Neuronal stem cell (in vitro differentiated cells): ENCODE data around the gene ZNF425.

Source experiments
- DNase-seq: peaks from one replicate; pipeline ENCODE4 v3.0.0-alpha.2; 2013; ENCODE audit warnings: low spot score
- H2AFZ ChIP-seq: one replicate; pipeline ENCODE4 v1.6.1; 2013; ENCODE audit warnings: mild to moderate bottlenecking, low read length, inconsistent platforms
- H2AK5ac ChIP-seq: 2 replicates; pipeline ENCODE4 v1.6.1; 2013; ENCODE audit warnings: low read depth, mild to moderate bottlenecking, inconsistent platforms, low read length, moderate library complexity, mixed read lengths
- H2BK120ac ChIP-seq: 2 replicates; pipeline ENCODE4 v1.6.1; 2013; ENCODE audit warnings: low read depth, mild to moderate bottlenecking, inconsistent platforms, low read length, moderate library complexity, mixed read lengths
- H2BK12ac ChIP-seq: one replicate; pipeline ENCODE4 v1.6.1; 2013; ENCODE audit warnings: low read length, inconsistent platforms
- H2BK15ac ChIP-seq: 2 replicates; pipeline ENCODE4 v1.6.1; 2013; ENCODE audit warnings: mild to moderate bottlenecking, low read length, inconsistent platforms, mixed read lengths
- H2BK5ac ChIP-seq: one replicate; pipeline ENCODE4 v1.6.1; 2013; ENCODE audit warnings: inconsistent platforms, mild to moderate bottlenecking, low read length, moderate library complexity
- H3K14ac ChIP-seq: one replicate; pipeline ENCODE4 v1.6.1; 2013; ENCODE audit warnings: low read length, inconsistent platforms
- H3K18ac ChIP-seq: 2 replicates; pipeline ENCODE4 v1.6.1; 2013; ENCODE audit warnings: low read length, inconsistent platforms
- H3K23ac ChIP-seq: 2 replicates; pipeline ENCODE4 v1.6.1; 2013; ENCODE audit warnings: low read depth, mild to moderate bottlenecking, mixed read lengths, low read length, inconsistent platforms; ENCODE audit not compliant: poor library complexity
- H3K27ac ChIP-seq: replicated peaks from 3 replicates; pipeline ENCODE4 v1.5.1; 2013; ENCODE audit warnings: low read length, inconsistent platforms
- H3K27me3 ChIP-seq, 3 experiments: 2 replicates each; pipeline ENCODE4 v1.6.1; 2013; ENCODE audit warnings: low read length in 3 of 3, mild to moderate bottlenecking in 2 of 3, inconsistent platforms in 1 of 3, low read depth in 1 of 3, mixed read lengths in 1 of 3, moderate library complexity in 1 of 3; ENCODE audit not compliant: control insufficient read depth in 3 of 3, insufficient read depth in 3 of 3
- H3K36me3 ChIP-seq, 2 donors: replicated peaks in 1 of 2; 2 replicates each; pipeline ENCODE4 v1.6.1; 2013; ENCODE audit warnings: low read length in 2 of 2; ENCODE audit not compliant: control insufficient read depth in 2 of 2, insufficient read depth in 2 of 2
- H3K4ac ChIP-seq: 2 replicates; pipeline ENCODE4 v1.6.1; 2013; ENCODE audit warnings: inconsistent platforms, mild to moderate bottlenecking, low read length, moderate library complexity
- H3K4me1 ChIP-seq, 2 donors: 1 replicate in 1 of 2; 2 replicates in 1 of 2; pipeline ENCODE4 v1.6.1; 2013; ENCODE audit warnings: low read length in 2 of 2, low read depth in 1 of 2; ENCODE audit not compliant: control insufficient read depth in 2 of 2, insufficient read depth in 1 of 2
- H3K4me2 ChIP-seq: one replicate; pipeline ENCODE4 v1.6.1; 2013; ENCODE audit warnings: mild to moderate bottlenecking, low read length, inconsistent platforms; ENCODE audit not compliant: insufficient read depth, poor library complexity, severe bottlenecking
- H3K4me3 ChIP-seq, 2 donors: 2 replicates each; pipeline ENCODE4 v1.5.1; 2013; ENCODE audit warnings: low read length in 2 of 2, mild to moderate bottlenecking in 2 of 2, inconsistent platforms in 1 of 2, moderate library complexity in 1 of 2
- H3K79me1 ChIP-seq: one replicate; pipeline ENCODE4 v1.6.1; 2013; ENCODE audit warnings: low read depth, mild to moderate bottlenecking, inconsistent platforms, low read length, moderate library complexity
- H3K9ac ChIP-seq: one replicate; pipeline ENCODE4 v1.6.1; 2013; ENCODE audit warnings: mild to moderate bottlenecking, low read depth, low read length, inconsistent platforms; ENCODE audit not compliant: poor library complexity
- H3K9me3 ChIP-seq, 2 donors: replicated peaks in 1 of 2; 2 replicates each; pipeline versions ENCODE3 to v1.6.1; 2013; ENCODE audit warnings: low read length in 2 of 2, mild to moderate bottlenecking in 2 of 2, inconsistent platforms in 1 of 2, low read depth in 1 of 2, mixed read lengths in 1 of 2, moderate library complexity in 1 of 2; ENCODE audit not compliant: control insufficient read depth in 2 of 2, insufficient read depth in 1 of 2
- H4K8ac ChIP-seq: one replicate; pipeline ENCODE4 v1.6.1; 2013; ENCODE audit warnings: low read depth, mild to moderate bottlenecking, inconsistent platforms, low read length, moderate library complexity
- H4K91ac ChIP-seq: one replicate; pipeline ENCODE4 v1.6.1; 2013; ENCODE audit warnings: low read length, low read depth, mild to moderate bottlenecking, inconsistent platforms; ENCODE audit not compliant: poor library complexity
- WGBS, 2 donors: extraction: QIAGEN DNeasy Blood & Tissue Kit; methylation state at CpG; one replicate each; pipeline ENCODE4 v1.1.7; 2013; ENCODE audit warnings: missing lambda C conversion rate in 2 of 2, mixed read lengths in 1 of 2; ENCODE audit not compliant: insufficient read length in 2 of 2, insufficient replicate concordance in 1 of 2; ENCODE audit errors: extremely low coverage in 2 of 2; 5-methylcytosine and 5-hydroxymethylcytosine counted together

Gene ZNF425

DNA sequence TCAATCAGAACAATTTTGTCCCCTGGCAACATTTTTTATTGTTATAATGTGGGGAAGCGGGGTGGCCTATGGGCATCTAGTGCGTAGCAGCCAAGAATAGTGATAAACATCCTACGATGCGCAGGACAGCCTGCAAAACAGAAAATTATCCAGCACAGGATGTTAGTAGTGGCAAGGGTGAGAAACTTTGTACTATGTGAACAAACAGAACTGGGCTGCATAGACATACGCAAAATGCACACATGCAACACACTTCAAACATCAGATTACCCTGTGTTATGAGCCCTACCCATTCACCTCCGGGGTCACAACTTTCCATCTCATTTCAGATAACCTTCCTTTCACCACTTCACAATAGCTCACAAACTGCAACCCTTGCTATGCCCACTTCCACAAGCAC, 38.7 kb downstream of the ZNF425 start:
- Histone ChIP-seq H3K23ac (no peak overlapping the region), H2AK5ac (no peak overlapping the region), H2BK5ac (no peak overlapping the region), H3K79me1 (peaks cover 4% of the 10 kb centered on the region), H3K4me3 (peak overlapping the region in 1 of 2 donors; percentile 42), H2BK12ac (no peak overlapping the region), H3K36me3 (peaks cover 7 to 53% of the 10 kb centered on the region in 2 donors), H3K9me3 (peaks cover 7 to 47% of the 10 kb centered on the region in 2 donors), H3K4ac (no peak overlapping the region), H3K27ac (no peak overlapping the region), H3K4me1 (peaks cover 0 to 3% of the 10 kb centered on the region in 2 donors), H2BK15ac (no peak overlapping the region), H3K4me2 (no peak overlapping the region), H4K91ac (no peak overlapping the region), H3K9ac (no peak overlapping the region), H2AFZ (no peak overlapping the region), H4K8ac (no peak overlapping the region), H2BK120ac (no peak overlapping the region), H3K27me3 (peaks cover 0 to 2% (median 0%) of the 10 kb centered on the region in 3 experiments), H3K18ac (no peak overlapping the region), H3K14ac (no peak overlapping the region)
- DNase-seq, result no peak
- WGBS, 2 donors, result no CpG with 5 or more reads among the region's 6 CpGs

DNA sequence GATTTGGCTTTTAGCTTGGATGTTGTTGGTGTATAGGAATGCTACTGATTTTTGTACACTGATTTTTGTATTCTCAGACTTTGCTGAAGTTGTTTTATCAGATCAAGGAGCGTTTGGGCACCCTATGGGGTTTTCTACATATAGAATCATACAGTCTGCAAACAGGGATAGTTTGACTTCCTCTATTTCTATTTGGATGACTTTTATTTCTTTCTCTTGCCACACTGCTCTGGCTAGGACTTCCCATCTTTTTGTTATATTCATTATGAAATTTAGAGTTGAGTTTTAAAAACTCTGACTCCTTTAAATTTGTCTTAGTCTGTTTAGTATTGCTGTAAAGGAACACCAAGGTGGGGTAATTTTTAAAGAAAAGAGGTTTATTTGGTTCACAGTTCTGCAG, 40.3 kb downstream of the ZNF425 start:
- WGBS, 2 donors, result no CpG with 5 or more reads among the region's 1 CpG
- Histone ChIP-seq H2BK5ac (no peak overlapping the region), H2BK12ac (no peak overlapping the region), H3K4me2 (no peak overlapping the region), H3K27me3 (peaks cover 0 to 2% (median 0%) of the 10 kb centered on the region in 3 experiments), H3K4me3 (no peak overlapping the region), H3K9me3 (peaks cover 7 to 50% of the 10 kb centered on the region in 2 donors), H2BK120ac (no peak overlapping the region), H4K8ac (no peak overlapping the region), H2AFZ (no peak overlapping the region), H3K79me1 (peaks cover 4% of the 10 kb centered on the region), H3K18ac (no peak overlapping the region), H3K36me3 (peaks cover 7 to 65% of the 10 kb centered on the region in 2 donors), H2AK5ac (no peak overlapping the region), H2BK15ac (no peak overlapping the region), H3K9ac (no peak overlapping the region), H3K4me1 (no peaks in the 10 kb centered on the region), H3K4ac (no peak overlapping the region), H3K23ac (no peak overlapping the region), H3K27ac (no peak overlapping the region), H4K91ac (no peak overlapping the region), H3K14ac (no peak overlapping the region)
- no peak for DNase-seq

DNA sequence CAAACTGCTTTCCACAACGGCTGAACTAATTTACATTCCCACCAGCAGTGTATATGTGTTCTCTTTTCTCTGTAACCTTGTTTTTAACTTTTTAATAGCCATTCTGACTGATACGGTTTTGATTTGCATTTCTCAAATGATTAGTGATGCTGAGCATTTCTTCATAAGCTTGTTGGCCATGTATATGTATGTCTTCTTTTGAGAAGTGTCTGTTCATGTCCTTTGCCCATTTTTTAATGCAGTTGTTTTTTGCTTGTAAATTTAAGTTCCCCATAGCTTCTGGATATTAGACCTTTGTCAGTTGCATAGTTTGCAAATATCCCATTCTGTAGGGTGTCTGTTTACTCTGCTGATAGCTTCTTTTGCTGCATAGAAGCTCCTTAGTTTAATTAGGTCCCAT, 41.7 kb downstream of the ZNF425 start:
- no peak overlapping the region for H2BK120ac ChIP-seq

DNA sequence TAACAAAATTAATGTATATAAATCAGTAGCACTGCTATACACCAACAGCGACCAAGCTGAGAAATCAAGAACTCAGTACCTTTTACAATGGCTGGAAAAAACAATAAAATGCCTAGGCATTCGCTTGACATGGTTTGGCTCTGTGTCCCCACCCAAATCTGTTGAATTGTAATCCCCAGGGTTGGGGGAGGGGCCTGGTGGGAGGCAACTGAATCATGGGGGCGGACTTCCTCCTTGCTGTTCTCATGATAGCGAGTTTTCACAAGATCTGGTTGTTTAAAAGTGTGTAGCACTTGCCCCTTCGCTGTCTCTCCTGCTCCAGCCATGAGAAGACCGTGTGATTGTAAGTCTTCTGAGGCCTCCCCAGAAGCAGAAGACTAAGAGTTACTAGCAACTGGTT, 44.2 kb downstream of the ZNF425 start:
- no peak overlapping the region for H2BK120ac ChIP-seq
- WGBS, 2 donors, result no CpG with 5 or more reads among the region's 6 CpGs

More for the DNA sequence above, 41.7 kb downstream of the ZNF425 start:
- H3K4me1 ChIP-seq, result no peaks in the 10 kb centered on the region
- H3K36me3 ChIP-seq, result peaks cover 11 to 75% of the 10 kb centered on the region in 2 donors
- no peak for DNase-seq
- H4K8ac ChIP-seq, result no peak overlapping the region
- no peak overlapping the region for H2AFZ ChIP-seq
- H3K27ac ChIP-seq, result no peak overlapping the region
- no peak overlapping the region for H3K4me2 ChIP-seq
- H3K4me3 ChIP-seq, result no peak overlapping the region
- H2BK15ac ChIP-seq, result no peak overlapping the region
- no peak overlapping the region for H3K23ac ChIP-seq
- no CpG with 5 or more reads among the region's 2 CpGs for WGBS, 2 donors
- no peak overlapping the region for H2BK5ac ChIP-seq
- peaks cover 4% of the 10 kb centered on the region for H3K79me1 ChIP-seq
- no peak overlapping the region for H2BK12ac ChIP-seq
- H3K18ac ChIP-seq, result no peak overlapping the region
- no peak overlapping the region for H3K14ac ChIP-seq
- H3K9ac ChIP-seq, result no peak overlapping the region
- H4K91ac ChIP-seq, result no peak overlapping the region
- H2AK5ac ChIP-seq, result no peak overlapping the region
- H3K9me3 ChIP-seq, result peaks cover 7 to 59% of the 10 kb centered on the region in 2 donors
- no peak overlapping the region for H3K4ac ChIP-seq
- peaks cover 0 to 2% (median 0%) of the 10 kb centered on the region in 3 experiments for H3K27me3 ChIP-seq

More for the DNA sequence above, 44.2 kb downstream of the ZNF425 start:
- no peak overlapping the region for H2BK5ac ChIP-seq
- H3K9me3 ChIP-seq, result peaks cover 4 to 51% of the 10 kb centered on the region in 2 donors
- H3K23ac ChIP-seq, result no peak overlapping the region
- no peak overlapping the region for H3K27ac ChIP-seq
- H3K14ac ChIP-seq, result no peak overlapping the region
- no peak overlapping the region for H3K4ac ChIP-seq
- no peaks in the 10 kb centered on the region for H3K27me3 ChIP-seq
- H2BK15ac ChIP-seq, result no peak overlapping the region
- DNase-seq, result no peak
- H3K36me3 ChIP-seq, result peaks cover 8 to 72% of the 10 kb centered on the region in 2 donors
- H3K18ac ChIP-seq, result no peak overlapping the region
- no peak overlapping the region for H2BK12ac ChIP-seq
- H3K4me1 ChIP-seq, result no peaks in the 10 kb centered on the region
- H3K4me2 ChIP-seq, result no peak overlapping the region
- no peak overlapping the region for H4K8ac ChIP-seq
- no peak overlapping the region for H3K4me3 ChIP-seq
- H2AFZ ChIP-seq, result no peak overlapping the region
- no peak overlapping the region for H3K9ac ChIP-seq
- peaks cover 4% of the 10 kb centered on the region for H3K79me1 ChIP-seq
- no peak overlapping the region for H4K91ac ChIP-seq
- H2AK5ac ChIP-seq, result no peak overlapping the region
